ENCODE results near the gene IFNA21.
"Not testable (repeated sequence)": the region's sequence is repeated elsewhere in the genome, so short reads cannot be mapped to it uniquely, and the experiment has no call there.

IFNA21 gene

DNA sequence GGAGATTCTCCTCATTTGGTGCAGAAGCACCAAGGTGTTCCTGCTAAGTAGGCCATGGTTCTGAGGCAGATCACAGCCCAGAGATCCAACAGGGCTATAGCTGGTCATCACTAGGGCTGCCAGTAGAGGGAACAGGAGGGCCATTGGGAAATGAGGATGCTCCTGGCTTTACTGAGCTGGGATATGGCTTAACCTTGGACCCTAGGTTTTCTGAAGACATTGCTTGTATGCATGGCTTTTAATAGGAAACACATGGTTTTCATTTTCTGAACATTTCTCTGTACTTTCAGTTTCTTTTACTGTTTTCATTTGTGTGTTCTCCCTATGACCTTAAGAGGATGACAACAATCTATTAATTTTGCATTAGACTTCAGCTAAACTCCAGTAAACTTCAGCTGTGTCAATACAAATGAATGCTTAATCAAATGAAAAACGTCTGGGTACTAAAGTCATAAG is 25.0 kb downstream of the IFNA21 start, which contains the start of gene IFNW1:
TSS of gene IFNW1 (minus strand) at position 406 of the 456 bp plus-strand sequence. CDS start at position 144, 262 bp downstream.
- Histone ChIP-seq H3K18ac (ENCODE audit: low read length) (no peak within 1 kb of the TSS), H3K79me2 (ENCODE audit: control insufficient read depth, insufficient read depth, low read length, poor library complexity) (no peaks in the 10 kb centered on the region), H4K12ac (ENCODE audit: low read depth, low read length) (no peak within 1 kb of the TSS), H3K4ac (ENCODE audit: low read depth, low read length) (no peak within 1 kb of the TSS), H3K4me2 (ENCODE audit: low read length) (no peak within 1 kb of the TSS), H3K27me3 (ENCODE audit: insufficient read depth, low read length) (no peaks in the 10 kb centered on the region), H2AFZ (ENCODE audit: insufficient read depth, low read length, poor library complexity) (no peak within 1 kb of the TSS), H4K91ac (ENCODE audit: low read depth, low read length) (no peak within 1 kb of the TSS), H3K14ac (ENCODE audit: low read length) (no peak within 1 kb of the TSS), H3K4me3 (ENCODE audit: low read depth, low read length) (no peak within 1 kb of the TSS), H2BK5ac (ENCODE audit: low read depth, low read length, poor library complexity) (no peak within 1 kb of the TSS), H2AK5ac (ENCODE audit: low read length) (no peak within 1 kb of the TSS), H2BK12ac (ENCODE audit: low read length) (no peak within 1 kb of the TSS), H3K36me3 (ENCODE audit: control insufficient read depth in 1 of 2, insufficient read depth in 2 of 2, low read length in 2 of 2) (no peaks in the 10 kb centered on the region), H3K9ac (ENCODE audit: low read length) (no peak within 1 kb of the TSS), H3K23ac (ENCODE audit: low read length) (no peak within 1 kb of the TSS), H3K4me1 (ENCODE audit: control insufficient read depth in 1 of 2, insufficient read depth in 2 of 2, low read length in 2 of 2) (no peaks in the 10 kb centered on the region), H3K27ac (ENCODE audit: low read depth, low read length) (no peak within 1 kb of the TSS), H2BK120ac (ENCODE audit: insufficient read depth, low read length, poor library complexity) (no peak within 1 kb of the TSS), H3K79me1 (ENCODE audit: low read length) (no peaks in the 10 kb centered on the region), H4K8ac (ENCODE audit: low read depth, low read length) (no peak within 1 kb of the TSS), H3K9me3 (ENCODE audit: insufficient read depth, low read depth, low read length) (no peaks in the 10 kb centered on the region)
- WGBS (ENCODE audit: extremely low coverage, insufficient coverage, insufficient read length), result no CpG with 5 or more reads among the region's 1 CpG
- no peak for DNase-seq

DNA sequence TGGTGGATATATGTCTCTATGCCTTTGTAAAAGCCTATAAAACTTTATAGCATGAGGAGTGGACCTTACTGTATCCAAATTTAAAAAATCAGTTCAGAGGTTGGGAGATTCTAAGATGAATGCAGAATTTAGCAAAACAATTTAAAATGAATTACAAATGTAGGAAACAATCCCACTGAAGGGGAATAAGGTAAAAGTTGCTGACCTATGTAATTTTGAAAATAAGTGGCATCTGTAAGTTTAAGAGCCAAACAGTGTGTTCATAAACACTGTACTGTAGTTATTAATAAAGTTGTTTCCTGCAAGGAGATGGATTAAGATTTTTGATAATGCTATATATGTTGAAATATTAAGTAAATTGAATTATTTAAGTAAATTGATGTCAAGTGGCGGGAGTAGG is 29.4 kb downstream of the IFNA21 start:
- no peaks in the 10 kb centered on the region for H3K79me2 ChIP-seq (ENCODE audit: control insufficient read depth, insufficient read depth, low read length, poor library complexity)
- peaks cover 2% of the 10 kb centered on the region for H3K9me3 ChIP-seq (ENCODE audit: insufficient read depth, low read depth, low read length)
- no peaks in the 10 kb centered on the region for H3K79me1 ChIP-seq (ENCODE audit: low read length)
- H4K8ac ChIP-seq (ENCODE audit: low read depth, low read length), result no peak overlapping the region
- H3K27me3 ChIP-seq (ENCODE audit: insufficient read depth, low read length), result no peaks in the 10 kb centered on the region
- no peak overlapping the region for H2BK120ac ChIP-seq (ENCODE audit: insufficient read depth, low read length, poor library complexity)
- no peak overlapping the region for H2AK5ac ChIP-seq (ENCODE audit: low read length)
- no peak overlapping the region for H3K4ac ChIP-seq (ENCODE audit: low read depth, low read length)
- H3K14ac ChIP-seq (ENCODE audit: low read length), result no peak overlapping the region
- no peak overlapping the region for H2BK5ac ChIP-seq (ENCODE audit: low read depth, low read length, poor library complexity)
- H2BK12ac ChIP-seq (ENCODE audit: low read length), result no peak overlapping the region
- H2AFZ ChIP-seq (ENCODE audit: insufficient read depth, low read length, poor library complexity), result no peak overlapping the region
- H4K12ac ChIP-seq (ENCODE audit: low read depth, low read length), result no peak overlapping the region
- H3K18ac ChIP-seq (ENCODE audit: low read length), result no peak overlapping the region
- no peak overlapping the region for H3K4me3 ChIP-seq (ENCODE audit: low read depth, low read length)
- no peaks in the 10 kb centered on the region for H3K4me1 ChIP-seq (ENCODE audit: control insufficient read depth in 1 of 2, insufficient read depth in 2 of 2, low read length in 2 of 2)
- no peak overlapping the region for H3K4me2 ChIP-seq (ENCODE audit: low read length)
- no peak overlapping the region for H3K9ac ChIP-seq (ENCODE audit: low read length)
- H3K27ac ChIP-seq (ENCODE audit: low read depth, low read length), result no peak overlapping the region
- H3K36me3 ChIP-seq (ENCODE audit: control insufficient read depth in 1 of 2, insufficient read depth in 2 of 2, low read length in 2 of 2), result no peaks in the 10 kb centered on the region
- no peak for DNase-seq
- WGBS (ENCODE audit: extremely low coverage, insufficient coverage, insufficient read length), result no CpG with 5 or more reads among the region's 1 CpG
- H3K23ac ChIP-seq (ENCODE audit: low read length), result no peak overlapping the region
- H4K91ac ChIP-seq (ENCODE audit: low read depth, low read length), result no peak overlapping the region

DNA sequence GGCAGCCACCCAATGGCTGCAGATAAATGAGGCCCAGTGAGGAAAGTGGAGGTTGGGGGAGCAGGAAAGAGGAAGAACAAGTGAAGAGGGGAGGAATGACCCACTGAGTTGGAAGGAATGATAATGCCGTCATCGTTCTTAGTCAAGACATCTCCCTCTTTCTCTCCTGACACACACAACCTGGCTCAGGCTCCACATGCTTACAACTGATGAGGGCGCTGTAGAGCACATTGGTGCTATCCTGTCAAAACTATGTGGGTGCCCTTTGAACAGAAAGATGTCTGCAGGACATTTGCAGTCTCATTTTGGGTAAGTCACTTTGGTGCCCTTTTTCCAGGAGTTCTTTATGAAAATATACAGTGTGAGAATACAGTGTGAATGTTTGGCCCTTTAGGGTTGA is 30.7 kb downstream of the IFNA21 start:
- H3K4ac ChIP-seq (ENCODE audit: low read depth, low read length), result no peak overlapping the region
- no peak overlapping the region for H4K12ac ChIP-seq (ENCODE audit: low read depth, low read length)
- no peak overlapping the region for H3K9ac ChIP-seq (ENCODE audit: low read length)
- H3K27ac ChIP-seq (ENCODE audit: low read depth, low read length), result no peak overlapping the region
- H3K4me1 ChIP-seq (ENCODE audit: control insufficient read depth in 1 of 2, insufficient read depth in 2 of 2, low read length in 2 of 2), result no peaks in the 10 kb centered on the region
- H3K4me2 ChIP-seq (ENCODE audit: low read length), result no peak overlapping the region
- H2BK12ac ChIP-seq (ENCODE audit: low read length), result no peak overlapping the region
- no peak overlapping the region for H4K8ac ChIP-seq (ENCODE audit: low read depth, low read length)
- no peaks in the 10 kb centered on the region for H3K79me1 ChIP-seq (ENCODE audit: low read length)
- no peak overlapping the region for H2AK5ac ChIP-seq (ENCODE audit: low read length)
- no CpG with 5 or more reads among the region's 3 CpGs for WGBS (ENCODE audit: extremely low coverage, insufficient coverage, insufficient read length)
- H3K79me2 ChIP-seq (ENCODE audit: control insufficient read depth, insufficient read depth, low read length, poor library complexity), result no peaks in the 10 kb centered on the region
- DNase-seq, result no peak
- no peaks in the 10 kb centered on the region for H3K27me3 ChIP-seq (ENCODE audit: insufficient read depth, low read length)
- H3K18ac ChIP-seq (ENCODE audit: low read length), result no peak overlapping the region
- H3K36me3 ChIP-seq (ENCODE audit: control insufficient read depth in 1 of 2, insufficient read depth in 2 of 2, low read length in 2 of 2), result no peaks in the 10 kb centered on the region
- no peak overlapping the region for H4K91ac ChIP-seq (ENCODE audit: low read depth, low read length)
- no peak overlapping the region for H3K14ac ChIP-seq (ENCODE audit: low read length)
- H2BK120ac ChIP-seq (ENCODE audit: insufficient read depth, low read length, poor library complexity), result no peak overlapping the region
- no peak overlapping the region for H2AFZ ChIP-seq (ENCODE audit: insufficient read depth, low read length, poor library complexity)
- no peak overlapping the region for H3K23ac ChIP-seq (ENCODE audit: low read length)
- H2BK5ac ChIP-seq (ENCODE audit: low read depth, low read length, poor library complexity), result no peak overlapping the region
- H3K9me3 ChIP-seq (ENCODE audit: insufficient read depth, low read depth, low read length), result peaks cover 2% of the 10 kb centered on the region
- H3K4me3 ChIP-seq (ENCODE audit: low read depth, low read length), result no peak overlapping the region

DNA sequence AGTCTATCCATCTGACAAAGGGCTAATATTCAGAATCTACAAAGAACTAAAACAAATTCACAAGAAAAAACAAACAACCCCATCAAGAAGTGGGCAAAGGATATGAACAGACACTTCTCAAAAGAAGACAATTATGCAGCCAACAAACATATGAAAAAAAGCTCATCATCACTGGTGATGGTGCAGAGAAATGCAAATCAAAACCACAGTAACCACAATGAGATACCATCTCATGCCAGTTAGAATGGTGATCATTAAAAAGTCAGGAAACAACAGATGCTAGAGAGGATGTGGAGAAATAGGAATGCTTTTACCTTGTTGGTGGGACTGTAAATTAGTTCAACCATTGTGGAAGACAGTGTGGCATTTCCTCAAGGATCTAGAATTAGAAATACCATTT is 38.3 kb downstream of the IFNA21 start:
- not testable (repeated sequence) for H3K79me2 ChIP-seq (ENCODE audit: control insufficient read depth, insufficient read depth, low read length, poor library complexity); H3K4me1 ChIP-seq (ENCODE audit: control insufficient read depth in 1 of 2, insufficient read depth in 2 of 2, low read length in 2 of 2); H3K36me3 ChIP-seq (ENCODE audit: control insufficient read depth in 1 of 2, insufficient read depth in 2 of 2, low read length in 2 of 2); H2BK5ac ChIP-seq (ENCODE audit: low read depth, low read length, poor library complexity); H3K4me3 ChIP-seq (ENCODE audit: low read depth, low read length); DNase-seq; H3K9ac ChIP-seq (ENCODE audit: low read length); H2AK5ac ChIP-seq (ENCODE audit: low read length); H3K4ac ChIP-seq (ENCODE audit: low read depth, low read length); H2BK120ac ChIP-seq (ENCODE audit: insufficient read depth, low read length, poor library complexity); H4K12ac ChIP-seq (ENCODE audit: low read depth, low read length); H4K8ac ChIP-seq (ENCODE audit: low read depth, low read length); H2BK12ac ChIP-seq (ENCODE audit: low read length); H3K27ac ChIP-seq (ENCODE audit: low read depth, low read length); H3K14ac ChIP-seq (ENCODE audit: low read length); H3K18ac ChIP-seq (ENCODE audit: low read length); H3K4me2 ChIP-seq (ENCODE audit: low read length); H3K23ac ChIP-seq (ENCODE audit: low read length); H3K9me3 ChIP-seq (ENCODE audit: insufficient read depth, low read depth, low read length); H3K27me3 ChIP-seq (ENCODE audit: insufficient read depth, low read length); H4K91ac ChIP-seq (ENCODE audit: low read depth, low read length); H2AFZ ChIP-seq (ENCODE audit: insufficient read depth, low read length, poor library complexity); H3K79me1 ChIP-seq (ENCODE audit: low read length)

Measured in trophoblast cell (in vitro differentiated cells and primary cell).